ENCODE data around the gene XIRP2. TPM values are rescaled to one million over a fixed set of nuclear protein-coding genes. Genes with fewer than 3 reads are reported as not detected.

Gene XIRP2
- total and polyA plus RNA-seq, 2 of the 4 experiments (the other 2 are of a cell fraction) = 0.05 to 0.18 TPM

DNA sequence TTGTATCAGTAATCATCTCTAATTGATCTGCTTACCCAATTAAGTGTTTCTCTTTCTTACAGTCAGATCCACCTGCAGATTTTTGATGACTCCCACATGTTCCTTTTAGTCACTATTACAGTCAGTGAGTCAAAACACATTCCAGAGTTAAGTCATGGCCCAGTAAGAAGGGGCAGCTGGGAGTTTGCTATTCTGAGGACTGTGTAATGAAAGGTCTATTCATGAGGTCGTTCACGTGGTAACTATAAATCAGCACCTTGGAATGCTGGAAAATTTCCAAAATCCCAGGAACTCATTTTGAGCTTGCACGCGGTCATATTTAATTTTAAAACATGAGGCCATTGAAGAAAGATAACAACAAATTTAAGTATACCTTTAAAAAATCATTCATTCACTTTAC, 252.5 kb downstream of the XIRP2 start:
- in situ Hi-C loops (cut with MboI; ENCODE audit: low sequenced_read_pairs) = no loop called here

More for the DNA sequence above, 252.5 kb downstream of the XIRP2 start:
- Histone ChIP-seq H3K27me3 (ENCODE audit: control insufficient read depth, insufficient read depth, low read length) (no peaks in the 10 kb centered on the region), H4K5ac (ENCODE audit: low read depth, low read length) (no peak overlapping the region), H3K4ac (ENCODE audit: low read depth, low read length) (no peak overlapping the region), H3K14ac (replicated peaks; ENCODE audit: low read depth, low read length) (no peak overlapping the region), H4K8ac (ENCODE audit: low read depth in 2 of 2, low read length in 2 of 2) (no peak overlapping the region), H3K18ac (ENCODE audit: low read depth, low read length) (no peak overlapping the region), H3K27ac (ENCODE audit: insufficient read depth, low read length) (no peak overlapping the region), H3K9me1 (ENCODE audit: insufficient read depth, low read length) (no peaks in the 10 kb centered on the region; the same call in 1 of the 2 replicates), H3K9me3 (ENCODE audit: control insufficient read depth, insufficient read depth, low read length) (no peaks in the 10 kb centered on the region), H3K79me1 (ENCODE audit: low read depth in 1 of 2, low read length in 2 of 2) (no peaks in the 10 kb centered on the region), H3K9ac (ENCODE audit: low read depth, low read length) (no peak overlapping the region), H2AFZ (replicated peaks; ENCODE audit: low read length, poor library complexity) (no peak overlapping the region), H3K4me2 (ENCODE audit: low read depth, low read length) (peak overlapping the region; percentile 10; the same call in 1 of the 2 replicates), H2BK120ac (ENCODE audit: low read depth, low read length) (no peak overlapping the region), H3K4me3 (ENCODE audit: insufficient read depth, low read depth, low read length) (no peak overlapping the region), H3K23ac (ENCODE audit: low read depth, low read length) (no peak overlapping the region), H3K4me1 (ENCODE audit: control insufficient read depth, insufficient read depth, low read length) (peaks cover 10% of the 10 kb centered on the region), H4K91ac (ENCODE audit: insufficient read depth, low read depth, low read length) (no peak overlapping the region), H2BK15ac (ENCODE audit: low read depth, low read length) (no peak overlapping the region), H2BK5ac (ENCODE audit: low read depth, low read length, poor library complexity, severe bottlenecking) (peak overlapping the region; percentile 77), H3K56ac (ENCODE audit: extremely low read depth, insufficient read depth, low read length) (no peak overlapping the region), H2BK20ac (ENCODE audit: low read depth, low read length) (no peak overlapping the region), H2AK5ac (ENCODE audit: low read depth, low read length) (no peak overlapping the region), H4K20me1 (ENCODE audit: insufficient read depth, low read length) (no peaks in the 10 kb centered on the region), H2AK9ac (replicated peaks; ENCODE audit: low read depth, low read length, poor library complexity) (no peak overlapping the region), H3K36me3 (ENCODE audit: control insufficient read depth, insufficient read depth, low read length) (no peaks in the 10 kb centered on the region)
- DNase-seq (peak; percentile 100), ATAC-seq (ENCODE audit: low read depth) (peak; percentile 98)
- intact Hi-C loops (cut with micrococcal nuclease) (loop anchor here (5.0 kb wide), 1 partner anchor 37 kb away; no protein-coding TSS in a partner anchor), dilution Hi-C loops (cut with HindIII; ENCODE audit: low sequenced_read_pairs, unreplicated experiment) (no loop called here)
- POLR2A ChIA-PET (ENCODE audit: unreplicated experiment) = no interaction called here
- TF ChIP-seq, protein P1, sequence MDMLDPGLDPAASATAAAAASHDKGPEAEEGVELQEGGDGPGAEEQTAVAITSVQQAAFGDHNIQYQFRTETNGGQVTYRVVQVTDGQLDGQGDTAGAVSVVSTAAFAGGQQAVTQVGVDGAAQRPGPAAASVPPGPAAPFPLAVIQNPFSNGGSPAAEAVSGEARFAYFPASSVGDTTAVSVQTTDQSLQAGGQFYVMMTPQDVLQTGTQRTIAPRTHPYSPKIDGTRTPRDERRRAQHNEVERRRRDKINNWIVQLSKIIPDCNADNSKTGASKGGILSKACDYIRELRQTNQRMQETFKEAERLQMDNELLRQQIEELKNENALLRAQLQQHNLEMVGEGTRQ (IDR thresholded peaks at IDR 0.05; ENCODE audit: low read depth, low read length) = peak; percentile 81
- peak; percentile 92 for TF ChIP-seq BHLHE40 (IDR thresholded peaks at IDR 0.05; ENCODE audit: low read depth, low read length)
- TF ChIP-seq, protein P2, sequence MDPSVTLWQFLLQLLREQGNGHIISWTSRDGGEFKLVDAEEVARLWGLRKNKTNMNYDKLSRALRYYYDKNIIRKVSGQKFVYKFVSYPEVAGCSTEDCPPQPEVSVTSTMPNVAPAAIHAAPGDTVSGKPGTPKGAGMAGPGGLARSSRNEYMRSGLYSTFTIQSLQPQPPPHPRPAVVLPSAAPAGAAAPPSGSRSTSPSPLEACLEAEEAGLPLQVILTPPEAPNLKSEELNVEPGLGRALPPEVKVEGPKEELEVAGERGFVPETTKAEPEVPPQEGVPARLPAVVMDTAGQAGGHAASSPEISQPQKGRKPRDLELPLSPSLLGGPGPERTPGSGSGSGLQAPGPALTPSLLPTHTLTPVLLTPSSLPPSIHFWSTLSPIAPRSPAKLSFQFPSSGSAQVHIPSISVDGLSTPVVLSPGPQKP (IDR thresholded peaks at IDR 0.05; ENCODE audit: borderline replicate concordance, low read depth, low read length) = no peak
- no peak for TF ChIP-seq NFE2L2 (IDR thresholded peaks at IDR 0.05; ENCODE audit: low read depth, low read length)
- TF ChIP-seq POLR2A (IDR thresholded peaks at IDR 0.05; ENCODE audit: low read depth, low read length) = no peak
- TF ChIP-seq SMC3 (IDR thresholded peaks at IDR 0.05; ENCODE audit: low read depth, low read length) = no peak
- peak; percentile 64 for TF ChIP-seq CEBPB (IDR thresholded peaks at IDR 0.05; ENCODE audit: low read depth, low read length)
- peak; percentile 64; the same call in 1 of the 2 replicates for TF ChIP-seq MAFK (IDR thresholded peaks at IDR 0.05; ENCODE audit: low read depth, low read length)
- TF ChIP-seq RFX5 (IDR thresholded peaks at IDR 0.05; ENCODE audit: low read depth, low read length) = no peak
- TF ChIP-seq, protein P3, sequence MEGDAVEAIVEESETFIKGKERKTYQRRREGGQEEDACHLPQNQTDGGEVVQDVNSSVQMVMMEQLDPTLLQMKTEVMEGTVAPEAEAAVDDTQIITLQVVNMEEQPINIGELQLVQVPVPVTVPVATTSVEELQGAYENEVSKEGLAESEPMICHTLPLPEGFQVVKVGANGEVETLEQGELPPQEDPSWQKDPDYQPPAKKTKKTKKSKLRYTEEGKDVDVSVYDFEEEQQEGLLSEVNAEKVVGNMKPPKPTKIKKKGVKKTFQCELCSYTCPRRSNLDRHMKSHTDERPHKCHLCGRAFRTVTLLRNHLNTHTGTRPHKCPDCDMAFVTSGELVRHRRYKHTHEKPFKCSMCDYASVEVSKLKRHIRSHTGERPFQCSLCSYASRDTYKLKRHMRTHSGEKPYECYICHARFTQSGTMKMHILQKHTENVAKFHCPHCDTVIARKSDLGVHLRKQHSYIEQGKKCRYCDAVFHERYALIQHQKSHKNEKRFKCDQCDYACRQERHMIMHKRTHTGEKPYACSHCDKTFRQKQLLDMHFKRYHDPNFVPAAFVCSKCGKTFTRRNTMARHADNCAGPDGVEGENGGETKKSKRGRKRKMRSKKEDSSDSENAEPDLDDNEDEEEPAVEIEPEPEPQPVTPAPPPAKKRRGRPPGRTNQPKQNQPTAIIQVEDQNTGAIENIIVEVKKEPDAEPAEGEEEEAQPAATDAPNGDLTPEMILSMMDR (conservative IDR thresholded peaks at IDR 0.05; ENCODE audit: low read depth, low read length) = no peak
- TF ChIP-seq MAZ (IDR thresholded peaks at IDR 0.05; ENCODE audit: borderline replicate concordance, low read depth, low read length) = 0 out of 2 replicates have a peak, but pooled peaks have one; percentile 28
- TF ChIP-seq RAD21 (IDR thresholded peaks at IDR 0.05; ENCODE audit: low read length) = no peak
- peak; percentile 60; the same call in 1 of the 2 replicates for TF ChIP-seq MXI1 (IDR thresholded peaks at IDR 0.05; ENCODE audit: borderline replicate concordance, low read depth, low read length)
- TF ChIP-seq FOS (IDR thresholded peaks at IDR 0.05; ENCODE audit: low read depth, low read length) = peak; percentile 91
- no peak for TF ChIP-seq RCOR1 (IDR thresholded peaks at IDR 0.05; ENCODE audit: insufficient replicate concordance, low read length)
- TF ChIP-seq CHD1 (IDR thresholded peaks at IDR 0.05; ENCODE audit: low read depth, low read length) = no peak
- CTCF ChIA-PET = interaction anchor here (0.6 kb wide), 1 partner anchor 223 kb away, joined by 5 read pairs; no protein-coding TSS in a partner anchor
- no TSS peak for BruUV-seq (replicated peaks)
- no CpG with 5 or more reads among the region's 4 CpGs for WGBS, 2 experiments (ENCODE audit: extremely low coverage in 2 of 2, insufficient read length in 1 of 2)
